Stimulated activated CD8-positive, alpha-beta memory T cell treated with anti-CD3 and anti-CD28 coated beads, Interleukin-4, amount 100 ng/mL, for 4 hours (primary cell): ENCODE data around the gene TELO2.

Experiments
- DNase-seq, 2 donors: peaks; one replicate each; pipeline ENCODE4 v3.0.0-alpha.2; 2020; ENCODE audit warnings: low read depth in 2 of 2, low spot score in 1 of 2

TELO2 gene

GRCh38 chr16:1492923-1493745 lies at the start of gene TELO2:
TSS of gene TELO2 (plus strand) at chr16:1493360. CDS start at chr16:1494282, 922 bp downstream.
- peak; percentile 71 to 75 for DNase-seq

- DNase-seq: no peak
These were observed 49.7 kb upstream of the TELO2 start for GRCh38 chr16:1443403-1443973.

- no peak for DNase-seq
These were observed 49.0 kb upstream of the TELO2 start, which contains the start of gene CCDC154 for GRCh38 chr16:1443980-1444729. TSS of gene CCDC154 (minus strand) at chr16:1444556. CDS start at chr16:1444322, 234 bp downstream.

DNA sequence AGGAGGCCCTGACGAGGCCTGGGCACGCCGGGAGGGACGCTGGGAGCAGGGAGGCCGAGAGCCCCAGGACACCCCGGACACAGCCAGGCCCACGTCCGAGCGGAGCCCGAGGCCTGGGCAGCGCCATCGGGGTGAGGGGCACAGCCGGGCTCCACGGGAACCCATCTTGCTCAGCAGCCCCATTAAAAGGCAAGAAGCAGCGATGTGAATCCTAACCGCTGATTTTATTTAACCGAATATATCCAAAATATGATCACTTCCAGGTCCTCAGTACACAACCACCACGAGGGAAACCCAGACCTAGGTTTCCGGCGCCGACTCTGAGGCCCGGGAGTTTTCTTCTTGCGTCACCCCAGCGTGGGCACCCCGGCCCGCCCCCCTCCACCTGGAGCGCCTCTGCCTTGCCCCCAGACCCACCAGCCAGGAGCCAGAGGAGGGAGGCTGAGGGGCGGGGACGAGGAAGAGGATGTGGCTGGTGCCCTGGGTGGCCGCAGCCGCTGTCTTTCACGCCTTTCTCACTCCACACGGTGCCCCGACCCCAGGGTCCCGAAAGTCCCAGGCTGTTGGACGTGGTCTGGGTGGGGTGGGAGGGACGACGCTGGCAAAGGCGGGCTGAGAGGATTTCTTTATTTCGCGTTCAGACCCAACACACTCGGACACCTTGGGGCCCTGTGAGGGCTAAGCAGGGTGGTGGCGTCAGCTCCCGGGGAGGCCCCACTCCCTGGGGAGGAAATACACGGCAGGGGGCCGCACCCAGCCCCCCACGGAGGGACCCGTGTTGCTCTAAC lies 48.2 kb upstream of the TELO2 start:
- no peak for DNase-seq

DNA sequence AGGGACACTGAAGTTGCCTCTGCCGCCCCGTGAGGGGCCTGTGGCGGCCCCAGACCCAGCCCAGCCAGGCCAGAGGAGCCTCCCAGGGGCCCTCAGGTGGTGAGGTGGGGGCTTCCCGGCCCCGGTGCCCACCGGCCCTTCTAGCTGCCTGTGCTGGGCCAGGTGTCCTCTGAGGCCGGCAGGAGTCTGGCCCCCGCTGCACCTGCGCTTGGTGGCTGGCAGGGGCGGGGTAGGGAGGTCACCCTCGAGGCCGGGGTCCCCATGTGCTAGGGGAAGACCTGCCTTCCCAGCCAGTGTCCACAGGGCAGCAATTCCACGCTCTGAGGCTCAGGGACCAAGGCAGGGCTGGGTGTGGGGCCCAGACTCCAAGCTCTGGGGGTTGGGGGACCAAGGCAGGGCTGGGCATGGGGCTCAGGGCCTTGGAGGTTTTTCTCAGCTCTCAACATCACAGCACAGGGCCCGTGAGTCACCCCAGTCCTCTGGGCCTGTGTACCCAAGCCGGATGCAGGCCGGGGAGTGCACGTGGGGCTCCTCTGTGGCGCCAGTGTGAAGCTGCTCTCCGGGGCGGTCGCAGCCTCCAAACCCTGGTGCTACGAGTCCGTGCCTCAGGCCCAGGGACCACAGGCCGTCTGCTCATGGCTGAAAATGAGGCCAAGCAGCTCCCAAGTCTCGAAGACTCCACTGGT lies 47.5 kb upstream of the TELO2 start:
- no peak for DNase-seq

- DNase-seq: no peak
These were observed 46.7 kb upstream of the TELO2 start for GRCh38 chr16:1446296-1447080.

GRCh38 chr16:1447965-1448364 lies 45.2 kb upstream of the TELO2 start:
- DNase-seq: no peak

- DNase-seq: no peak
These were observed 44.5 kb upstream of the TELO2 start for GRCh38 chr16:1448536-1449116.

GRCh38 chr16:1449201-1449788 lies 43.9 kb upstream of the TELO2 start:
- no peak for DNase-seq

- no peak for DNase-seq
These were observed 42.9 kb upstream of the TELO2 start for GRCh38 chr16:1450218-1450617.

- DNase-seq: no peak
These were observed 42.3 kb upstream of the TELO2 start for GRCh38 chr16:1450841-1451240.

- DNase-seq: no peak
These were observed 41.3 kb upstream of the TELO2 start for GRCh38 chr16:1451702-1452392.

DNA sequence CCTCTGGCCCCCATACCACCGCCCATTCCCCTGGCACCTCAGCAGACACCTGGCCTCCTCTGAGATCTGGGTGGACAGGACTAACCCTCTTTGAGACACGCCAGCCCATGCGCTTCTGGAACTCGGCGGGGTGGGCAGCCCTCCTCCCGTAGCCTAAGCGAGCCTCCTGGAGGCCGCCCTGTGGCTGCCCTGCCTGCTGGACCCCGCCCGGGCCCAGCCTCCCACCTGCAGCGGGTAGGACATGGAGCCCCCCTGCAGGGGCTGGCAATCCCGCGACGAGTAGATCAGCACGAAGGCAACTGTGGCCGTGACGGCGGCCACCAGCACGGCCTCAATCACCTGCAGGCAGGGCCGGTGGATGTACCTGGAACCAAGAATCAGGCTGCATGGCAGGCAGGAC lies 40.6 kb upstream of the TELO2 start:
- no peak for DNase-seq

GRCh38 chr16:1453316-1453715 lies 39.8 kb upstream of the TELO2 start:
- no peak for DNase-seq

- no peak for DNase-seq
These were observed 38.6 kb upstream of the TELO2 start for GRCh38 chr16:1454561-1454960.

DNA sequence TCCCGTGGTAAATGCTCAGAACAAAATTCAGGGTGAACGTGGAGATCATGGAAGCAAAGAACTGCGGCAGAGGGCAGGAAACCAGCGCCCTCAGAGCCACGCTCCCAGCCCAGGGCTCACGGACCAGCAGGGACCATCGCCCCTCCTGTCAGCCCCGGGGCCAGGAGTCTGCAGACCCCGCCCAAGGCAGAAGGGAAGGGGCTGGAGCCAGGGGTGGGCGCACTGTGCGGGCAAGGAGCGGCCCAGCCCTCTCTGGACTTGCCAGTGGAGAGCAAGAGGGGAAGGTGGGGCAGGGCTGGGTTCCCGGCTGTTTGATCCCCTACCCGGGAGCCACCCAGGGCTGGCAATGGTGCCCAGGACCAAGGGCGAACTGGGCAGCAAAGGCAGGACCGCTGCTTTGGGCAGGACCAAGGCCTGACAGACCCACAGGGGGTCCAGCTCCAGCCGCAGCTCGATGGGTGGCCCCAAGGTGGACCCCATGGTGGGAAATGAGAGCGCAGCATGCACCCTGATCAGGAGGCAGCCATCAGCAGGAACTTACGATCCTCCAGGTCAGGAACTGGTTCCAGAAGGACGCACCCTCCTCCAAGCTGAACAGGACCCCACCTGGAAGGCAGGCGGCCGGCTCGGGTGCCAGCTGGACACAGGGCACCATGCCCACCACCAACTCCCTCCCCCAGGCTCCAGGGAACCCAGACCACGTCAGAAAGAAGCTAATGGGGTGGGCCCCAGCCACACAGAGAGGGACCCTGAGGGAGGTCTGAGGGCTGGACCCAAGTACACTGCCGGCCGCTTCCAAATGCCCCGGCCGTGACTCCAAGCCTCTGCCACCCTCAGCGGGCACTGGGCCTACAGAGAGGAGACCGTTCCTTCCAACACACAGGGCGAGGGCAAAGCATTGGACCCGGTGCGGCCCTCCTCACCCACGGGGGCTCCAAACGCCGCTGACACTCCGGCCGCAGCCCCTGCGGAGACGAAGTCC lies 37.7 kb upstream of the TELO2 start:
- no peak for DNase-seq

GRCh38 chr16:1456951-1457350 lies 36.2 kb upstream of the TELO2 start:
- DNase-seq: no peak
